ENCODE data around the gene SRBD1.

Gene SRBD1

GRCh38 chr2:45345331-45346234, 265.5 kb downstream of the SRBD1 start:
- no peak for DNase-seq

GRCh38 chr2:45344502-45344901, 266.6 kb downstream of the SRBD1 start:
- no peak for DNase-seq

GRCh38 chr2:45344071-45344470, 267.0 kb downstream of the SRBD1 start:
- DNase-seq: no peak

GRCh38 chr2:45343251-45344017, 267.6 kb downstream of the SRBD1 start:
- no peak for DNase-seq

GRCh38 chr2:45340318-45340717, 270.7 kb downstream of the SRBD1 start:
- DNase-seq: no peak

- no peak for DNase-seq
Measured at GRCh38 chr2:45339253-45339652, 271.8 kb downstream of the SRBD1 start.

All from NCI-H1092 (cell line).